Breast epithelium (tissue), 3 donors: Measurements from ENCODE around the gene PPP1CA.

Source experiments
- CTCF ChIP-seq, 3 donors: fragments of 450-650 bp; IDR thresholded peaks; one replicate each; pipeline ENCODE4 v1.5.1; 2016 to 2017; ENCODE audit warnings: antibody characterized with exemption in 3 of 3, mild to moderate bottlenecking in 3 of 3, moderate library complexity in 3 of 3
- POLR2A ChIP-seq: fragments of 450-650 bp; IDR thresholded peaks from one replicate; pipeline ENCODE4 v1.6.1; 2016; ENCODE audit warnings: antibody characterized with exemption, mild to moderate bottlenecking, moderate library complexity
- POLR2AphosphoS5 ChIP-seq, 3 donors: sonication (generic); formaldehyde crosslinking; IDR thresholded peaks; one replicate each; pipeline ENCODE4 v1.6.1; 2017; ENCODE audit warnings: antibody characterized with exemption in 3 of 3

GRCh38 chr11:67418476-67419281, 17.0 kb upstream of the PPP1CA start:
- no peak for TF ChIP-seq CTCF (IDR thresholded peaks at IDR 0.05)
- no peak for TF ChIP-seq POLR2AphosphoS5 (IDR thresholded peaks at IDR 0.05)
- no peak for TF ChIP-seq POLR2A
